ENCODE data around the gene TXLNG. TPM values are rescaled to one million over a fixed set of nuclear protein-coding genes. Genes with fewer than 3 reads are reported as not detected.

The TXLNG gene
- total RNA-seq, 1 donor from 2014 or later: 15.2 TPM

GRCh38 chrX:16814597-16814996 lies 28.3 kb downstream of the TXLNG start:
- H3K36me3 ChIP-seq: peaks cover 0 to 5% of the 10 kb centered on the region in 2 donors
- no peak for DNase-seq (ENCODE audit: extremely low spot score in 2 of 2)
- H3K4me3 ChIP-seq: no peak overlapping the region
- intact Hi-C loops (cut with DNase I): no loop called here
- TF ChIP-seq CTCF (IDR thresholded peaks at IDR 0.05) (no peak), POLR2AphosphoS5 (IDR thresholded peaks at IDR 0.05; ENCODE audit: insufficient read depth in 1 of 2, low read depth in 1 of 2) (no peak), POLR2A (IDR thresholded peaks at IDR 0.05) (no peak)
- no peaks in the 10 kb centered on the region for H3K27me3 ChIP-seq
- no peaks in the 10 kb centered on the region for H3K4me1 ChIP-seq
- H3K9me3 ChIP-seq: no peaks in the 10 kb centered on the region
- H3K27ac ChIP-seq: no peak overlapping the region

GRCh38 chrX:16819634-16820033 lies 33.4 kb downstream of the TXLNG start:
- H3K9me3 ChIP-seq: no peaks in the 10 kb centered on the region
- no peaks in the 10 kb centered on the region for H3K27me3 ChIP-seq
- DNase-seq (ENCODE audit: extremely low spot score in 2 of 2): no peak
- peaks cover 0 to 10% of the 10 kb centered on the region in 2 donors for H3K36me3 ChIP-seq
- intact Hi-C loops (cut with DNase I): loop anchor here (10.0 kb wide), 1 partner anchor 75 kb away; no protein-coding TSS in a partner anchor
- H3K27ac ChIP-seq: no peak overlapping the region
- H3K4me1 ChIP-seq: no peaks in the 10 kb centered on the region
- no peak overlapping the region for H3K4me3 ChIP-seq
- TF ChIP-seq POLR2A (IDR thresholded peaks at IDR 0.05) (no peak), CTCF (IDR thresholded peaks at IDR 0.05) (no peak), POLR2AphosphoS5 (IDR thresholded peaks at IDR 0.05; ENCODE audit: insufficient read depth in 1 of 2, low read depth in 1 of 2) (no peak)

GRCh38 chrX:16822723-16823122 lies 36.5 kb downstream of the TXLNG start:
- TF ChIP-seq POLR2AphosphoS5 (IDR thresholded peaks at IDR 0.05; ENCODE audit: insufficient read depth in 1 of 2, low read depth in 1 of 2): no peak
- TF ChIP-seq CTCF (IDR thresholded peaks at IDR 0.05): no peak
- TF ChIP-seq POLR2A (IDR thresholded peaks at IDR 0.05): no peak
- Histone ChIP-seq H3K27me3 (no peaks in the 10 kb centered on the region), H3K27ac (no peak overlapping the region), H3K36me3 (peaks cover 0 to 10% of the 10 kb centered on the region in 2 donors), H3K4me1 (no peaks in the 10 kb centered on the region), H3K4me3 (no peak overlapping the region), H3K9me3 (no peaks in the 10 kb centered on the region)
- intact Hi-C loops (cut with DNase I): loop anchor here (10.0 kb wide), 1 partner anchor 72 kb away; no protein-coding TSS in a partner anchor
- no peak for DNase-seq (ENCODE audit: extremely low spot score in 2 of 2)

- Histone ChIP-seq H3K4me1 (no peaks in the 10 kb centered on the region), H3K27ac (no peak overlapping the region), H3K4me3 (no peak overlapping the region), H3K36me3 (peaks cover 0 to 9% of the 10 kb centered on the region in 2 donors), H3K27me3 (no peaks in the 10 kb centered on the region), H3K9me3 (no peaks in the 10 kb centered on the region)
- intact Hi-C loops (cut with DNase I): loop anchor here (10.0 kb wide), 1 partner anchor 69 kb away; no protein-coding TSS in a partner anchor
- DNase-seq (ENCODE audit: extremely low spot score in 2 of 2): no peak
- TF ChIP-seq CTCF (IDR thresholded peaks at IDR 0.05): no peak
- TF ChIP-seq POLR2AphosphoS5 (IDR thresholded peaks at IDR 0.05; ENCODE audit: insufficient read depth in 1 of 2, low read depth in 1 of 2): no peak
- no peak for TF ChIP-seq POLR2A (IDR thresholded peaks at IDR 0.05)
Measured at GRCh38 chrX:16825264-16826035, 39.2 kb downstream of the TXLNG start.

GRCh38 chrX:16826207-16826606 lies 39.9 kb downstream of the TXLNG start:
- no peak for DNase-seq (ENCODE audit: extremely low spot score in 2 of 2)
- intact Hi-C loops (cut with DNase I): loop anchor here (10.0 kb wide), 1 partner anchor 69 kb away; no protein-coding TSS in a partner anchor

More at GRCh38 chrX:16826207-16826606, 39.9 kb downstream of the TXLNG start:
- no peak overlapping the region for H3K27ac ChIP-seq
- no peak overlapping the region for H3K4me3 ChIP-seq
- H3K27me3 ChIP-seq: no peaks in the 10 kb centered on the region
- TF ChIP-seq CTCF (IDR thresholded peaks at IDR 0.05): peak; percentile 18 to 62 (median 39)
- TF ChIP-seq POLR2A (IDR thresholded peaks at IDR 0.05): no peak
- H3K4me1 ChIP-seq: no peaks in the 10 kb centered on the region
- no peaks in the 10 kb centered on the region for H3K9me3 ChIP-seq
- peaks cover 0 to 8% of the 10 kb centered on the region in 2 donors for H3K36me3 ChIP-seq

All from vagina (tissue), 2 donors.